ENCODE measurements around the gene RHOB.

The RHOB gene

GRCh38 chr2:20471148-20471547, 24.3 kb downstream of the RHOB start:
- Histone ChIP-seq H3K4me3 (ENCODE audit: low read depth, low read length) (no peak overlapping the region), H3K9ac (ENCODE audit: low read length) (no peak overlapping the region), H3K4me1 (ENCODE audit: control insufficient read depth, insufficient read depth, low read length) (peaks cover 24% of the 10 kb centered on the region)

GRCh38 chr2:20471902-20472559, 25.2 kb downstream of the RHOB start:
- Histone ChIP-seq H3K27ac (ENCODE audit: low read depth, low read length) (no peak overlapping the region), H3K9ac (ENCODE audit: low read length) (no peak overlapping the region), H3K27me3 (ENCODE audit: control insufficient read depth, insufficient read depth, low read length) (no peaks in the 10 kb centered on the region)

More at GRCh38 chr2:20471148-20471547, 24.3 kb downstream of the RHOB start:
- H3K27ac ChIP-seq (ENCODE audit: low read depth, low read length): no peak overlapping the region
- no peaks in the 10 kb centered on the region for H3K27me3 ChIP-seq (ENCODE audit: control insufficient read depth, insufficient read depth, low read length)
- H3K9me3 ChIP-seq (ENCODE audit: control insufficient read depth, insufficient read depth, low read depth, low read length): no peaks in the 10 kb centered on the region
- H3K36me3 ChIP-seq (ENCODE audit: control insufficient read depth, insufficient read depth, low read length): no peaks in the 10 kb centered on the region

GRCh38 chr2:20472569-20472968, 25.7 kb downstream of the RHOB start:
- H3K27ac ChIP-seq (ENCODE audit: low read depth, low read length): no peak overlapping the region
- H3K9me3 ChIP-seq (ENCODE audit: control insufficient read depth, insufficient read depth, low read depth, low read length): no peaks in the 10 kb centered on the region
- H3K4me1 ChIP-seq (ENCODE audit: control insufficient read depth, insufficient read depth, low read length): peaks cover 12% of the 10 kb centered on the region
- H3K36me3 ChIP-seq (ENCODE audit: control insufficient read depth, insufficient read depth, low read length): no peaks in the 10 kb centered on the region
- H3K27me3 ChIP-seq (ENCODE audit: control insufficient read depth, insufficient read depth, low read length): no peaks in the 10 kb centered on the region
- H3K4me3 ChIP-seq (ENCODE audit: low read depth, low read length): no peak overlapping the region
- no peak overlapping the region for H3K9ac ChIP-seq (ENCODE audit: low read length)

More at GRCh38 chr2:20471902-20472559, 25.2 kb downstream of the RHOB start:
- no peaks in the 10 kb centered on the region for H3K9me3 ChIP-seq (ENCODE audit: control insufficient read depth, insufficient read depth, low read depth, low read length)
- no peak overlapping the region for H3K4me3 ChIP-seq (ENCODE audit: low read depth, low read length)
- peaks cover 17% of the 10 kb centered on the region for H3K4me1 ChIP-seq (ENCODE audit: control insufficient read depth, insufficient read depth, low read length)
- H3K36me3 ChIP-seq (ENCODE audit: control insufficient read depth, insufficient read depth, low read length): no peaks in the 10 kb centered on the region

GRCh38 chr2:20473128-20473527, 26.3 kb downstream of the RHOB start:
- Histone ChIP-seq H3K36me3 (ENCODE audit: control insufficient read depth, insufficient read depth, low read length) (no peaks in the 10 kb centered on the region), H3K27ac (ENCODE audit: low read depth, low read length) (no peak overlapping the region), H3K9me3 (ENCODE audit: control insufficient read depth, insufficient read depth, low read depth, low read length) (no peaks in the 10 kb centered on the region), H3K4me3 (ENCODE audit: low read depth, low read length) (no peak overlapping the region), H3K27me3 (ENCODE audit: control insufficient read depth, insufficient read depth, low read length) (no peaks in the 10 kb centered on the region), H3K4me1 (ENCODE audit: control insufficient read depth, insufficient read depth, low read length) (peaks cover 7% of the 10 kb centered on the region; the same call in 1 of the 2 replicates), H3K9ac (ENCODE audit: low read length) (no peak overlapping the region)

GRCh38 chr2:20474757-20475566, 28.1 kb downstream of the RHOB start:
- Histone ChIP-seq H3K4me1 (ENCODE audit: control insufficient read depth, insufficient read depth, low read length) (peaks cover 4% of the 10 kb centered on the region; the same call in 1 of the 2 replicates), H3K36me3 (ENCODE audit: control insufficient read depth, insufficient read depth, low read length) (no peaks in the 10 kb centered on the region), H3K4me3 (ENCODE audit: low read depth, low read length) (no peak overlapping the region), H3K9me3 (ENCODE audit: control insufficient read depth, insufficient read depth, low read depth, low read length) (no peaks in the 10 kb centered on the region), H3K9ac (ENCODE audit: low read length) (no peak overlapping the region), H3K27me3 (ENCODE audit: control insufficient read depth, insufficient read depth, low read length) (no peaks in the 10 kb centered on the region), H3K27ac (ENCODE audit: low read depth, low read length) (no peak overlapping the region)

GRCh38 chr2:20475567-20475952, 28.7 kb downstream of the RHOB start:
- H3K27ac ChIP-seq (ENCODE audit: low read depth, low read length): no peak overlapping the region
- no peak overlapping the region for H3K9ac ChIP-seq (ENCODE audit: low read length)
- H3K4me3 ChIP-seq (ENCODE audit: low read depth, low read length): no peak overlapping the region
- H3K36me3 ChIP-seq (ENCODE audit: control insufficient read depth, insufficient read depth, low read length): no peaks in the 10 kb centered on the region
- H3K4me1 ChIP-seq (ENCODE audit: control insufficient read depth, insufficient read depth, low read length): peaks cover 4% of the 10 kb centered on the region; the same call in 1 of the 2 replicates
- no peaks in the 10 kb centered on the region for H3K9me3 ChIP-seq (ENCODE audit: control insufficient read depth, insufficient read depth, low read depth, low read length)
- H3K27me3 ChIP-seq (ENCODE audit: control insufficient read depth, insufficient read depth, low read length): no peaks in the 10 kb centered on the region

- Histone ChIP-seq H3K4me1 (ENCODE audit: control insufficient read depth, insufficient read depth, low read length) (peaks cover 4% of the 10 kb centered on the region; the same call in 1 of the 2 replicates), H3K9me3 (ENCODE audit: control insufficient read depth, insufficient read depth, low read depth, low read length) (no peaks in the 10 kb centered on the region), H3K27me3 (ENCODE audit: control insufficient read depth, insufficient read depth, low read length) (no peaks in the 10 kb centered on the region), H3K9ac (ENCODE audit: low read length) (no peak overlapping the region), H3K4me3 (ENCODE audit: low read depth, low read length) (no peak overlapping the region), H3K27ac (ENCODE audit: low read depth, low read length) (no peak overlapping the region), H3K36me3 (ENCODE audit: control insufficient read depth, insufficient read depth, low read length) (no peaks in the 10 kb centered on the region)
These were observed 29.6 kb downstream of the RHOB start for GRCh38 chr2:20476481-20476880.

GRCh38 chr2:20476950-20477349, 30.1 kb downstream of the RHOB start:
- Histone ChIP-seq H3K27ac (ENCODE audit: low read depth, low read length) (no peak overlapping the region), H3K4me1 (ENCODE audit: control insufficient read depth, insufficient read depth, low read length) (peaks cover 4% of the 10 kb centered on the region; the same call in 1 of the 2 replicates), H3K36me3 (ENCODE audit: control insufficient read depth, insufficient read depth, low read length) (no peaks in the 10 kb centered on the region), H3K27me3 (ENCODE audit: control insufficient read depth, insufficient read depth, low read length) (no peaks in the 10 kb centered on the region), H3K4me3 (ENCODE audit: low read depth, low read length) (no peak overlapping the region), H3K9ac (ENCODE audit: low read length) (no peak overlapping the region), H3K9me3 (ENCODE audit: control insufficient read depth, insufficient read depth, low read depth, low read length) (no peaks in the 10 kb centered on the region)

- H3K9ac ChIP-seq (ENCODE audit: low read length): no peak overlapping the region
- no peaks in the 10 kb centered on the region for H3K9me3 ChIP-seq (ENCODE audit: control insufficient read depth, insufficient read depth, low read depth, low read length)
- H3K4me3 ChIP-seq (ENCODE audit: low read depth, low read length): no peak overlapping the region
- peaks cover 4% of the 10 kb centered on the region; the same call in 1 of the 2 replicates for H3K4me1 ChIP-seq (ENCODE audit: control insufficient read depth, insufficient read depth, low read length)
- no peak overlapping the region for H3K27ac ChIP-seq (ENCODE audit: low read depth, low read length)
- no peaks in the 10 kb centered on the region for H3K36me3 ChIP-seq (ENCODE audit: control insufficient read depth, insufficient read depth, low read length)
- H3K27me3 ChIP-seq (ENCODE audit: control insufficient read depth, insufficient read depth, low read length): no peaks in the 10 kb centered on the region; the same call in 1 of the 2 replicates
These were observed 32.1 kb downstream of the RHOB start for GRCh38 chr2:20478961-20479360.

GRCh38 chr2:20479835-20480234, 33.0 kb downstream of the RHOB start:
- Histone ChIP-seq H3K9ac (ENCODE audit: low read length) (no peak overlapping the region), H3K4me1 (ENCODE audit: control insufficient read depth, insufficient read depth, low read length) (no peaks in the 10 kb centered on the region), H3K4me3 (ENCODE audit: low read depth, low read length) (no peak overlapping the region), H3K27ac (ENCODE audit: low read depth, low read length) (no peak overlapping the region), H3K27me3 (ENCODE audit: control insufficient read depth, insufficient read depth, low read length) (no peaks in the 10 kb centered on the region; the same call in 1 of the 2 replicates), H3K36me3 (ENCODE audit: control insufficient read depth, insufficient read depth, low read length) (no peaks in the 10 kb centered on the region), H3K9me3 (ENCODE audit: control insufficient read depth, insufficient read depth, low read depth, low read length) (no peaks in the 10 kb centered on the region)

GRCh38 chr2:20480913-20481312, 34.0 kb downstream of the RHOB start:
- no peaks in the 10 kb centered on the region for H3K9me3 ChIP-seq (ENCODE audit: control insufficient read depth, insufficient read depth, low read depth, low read length)
- H3K27me3 ChIP-seq (ENCODE audit: control insufficient read depth, insufficient read depth, low read length): peaks cover 8% of the 10 kb centered on the region
- no peaks in the 10 kb centered on the region for H3K4me1 ChIP-seq (ENCODE audit: control insufficient read depth, insufficient read depth, low read length)
- H3K9ac ChIP-seq (ENCODE audit: low read length): no peak overlapping the region
- no peak overlapping the region for H3K4me3 ChIP-seq (ENCODE audit: low read depth, low read length)
- H3K36me3 ChIP-seq (ENCODE audit: control insufficient read depth, insufficient read depth, low read length): no peaks in the 10 kb centered on the region
- no peak overlapping the region for H3K27ac ChIP-seq (ENCODE audit: low read depth, low read length)

Data from HUES6 (cell line).